Activated T-helper 1 cell treated with Interleukin-2 at 50 U/mL for 16 hours (primary cell): ENCODE measurements around the gene APOO.
"Not testable (repeated sequence)": the region's sequence is repeated elsewhere in the genome, so short reads cannot be mapped to it uniquely, and the experiment has no call there.

ENCODE experiments used
- DNase-seq: peaks from one replicate; pipeline ENCODE4 v3.0.0-alpha.2; 2020; ENCODE audit warnings: low read depth

The APOO gene

GRCh38 chrX:23859238-23859637 is 48.5 kb downstream of the APOO start:
- not testable (repeated sequence) for DNase-seq

- DNase-seq, result no peak
These were observed 49.8 kb downstream of the APOO start for GRCh38 chrX:23857935-23858334.

- no peak for DNase-seq
These were observed 50.4 kb downstream of the APOO start for GRCh38 chrX:23857363-23857762.

GRCh38 chrX:23855569-23855968 is 52.2 kb downstream of the APOO start:
- no peak for DNase-seq

GRCh38 chrX:23854945-23855344 is 52.8 kb downstream of the APOO start:
- DNase-seq, result no peak

- DNase-seq, result no peak
These were observed 53.6 kb downstream of the APOO start for GRCh38 chrX:23854122-23854521.

- DNase-seq, result no peak
These were observed 56.2 kb downstream of the APOO start for GRCh38 chrX:23851544-23851943.

GRCh38 chrX:23849241-23849640 is 58.5 kb downstream of the APOO start:
- no peak for DNase-seq

GRCh38 chrX:23845351-23845817 is 62.4 kb downstream of the APOO start:
- no peak for DNase-seq

- DNase-seq, result no peak
These were observed 63.1 kb downstream of the APOO start for GRCh38 chrX:23844502-23845138.

GRCh38 chrX:23841847-23842522 is 65.8 kb downstream of the APOO start:
- DNase-seq, result no peak

GRCh38 chrX:23840674-23841073 is 67.1 kb downstream of the APOO start:
- no peak for DNase-seq

- no peak for DNase-seq
These were observed 68.8 kb downstream of the APOO start for GRCh38 chrX:23838953-23839352.

GRCh38 chrX:23832721-23833120 is 75.0 kb downstream of the APOO start:
- DNase-seq, result no peak

- no peak for DNase-seq
These were observed 78.9 kb downstream of the APOO start for GRCh38 chrX:23828881-23829280.

GRCh38 chrX:23826653-23827052 is 81.1 kb downstream of the APOO start:
- no peak for DNase-seq

- no peak for DNase-seq
These were observed 81.5 kb downstream of the APOO start for GRCh38 chrX:23826216-23826615.

- DNase-seq, result no peak
These were observed 82.1 kb downstream of the APOO start for GRCh38 chrX:23825675-23826074.

GRCh38 chrX:23822841-23823240 is 84.9 kb downstream of the APOO start:
- no peak for DNase-seq

- no peak for DNase-seq
These were observed 85.3 kb downstream of the APOO start for GRCh38 chrX:23822397-23822796.

GRCh38 chrX:23821847-23822246 is 85.9 kb downstream of the APOO start:
- DNase-seq, result no peak

- DNase-seq, result no peak
These were observed 87.4 kb downstream of the APOO start for GRCh38 chrX:23820235-23820782.

- DNase-seq, result no peak
These were observed 88.1 kb downstream of the APOO start for GRCh38 chrX:23819385-23820234.
